ENCODE measurements around the gene MYH9.

Gene MYH9

DNA sequence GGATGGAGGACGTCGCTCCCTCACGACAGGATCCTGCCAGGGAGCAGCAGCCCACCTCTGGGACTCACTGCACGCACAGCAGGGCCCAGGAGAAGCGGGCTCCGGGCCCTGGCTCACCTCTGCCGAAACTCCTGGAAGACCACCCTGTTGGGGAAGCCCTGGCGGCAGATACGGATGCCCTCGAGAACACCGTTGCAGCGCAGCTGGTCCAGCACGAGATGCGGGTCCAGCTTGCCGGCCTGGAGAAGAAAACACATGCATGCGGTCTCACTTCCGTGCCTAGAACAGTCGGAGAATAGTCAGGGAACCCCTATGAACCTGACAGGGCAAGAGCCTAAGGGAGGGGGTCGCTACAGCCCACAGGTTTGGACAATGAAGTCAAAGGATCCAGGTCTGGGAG, 82.0 kb downstream of the MYH9 start:
- Histone ChIP-seq H3K4me3 (ENCODE audit: low read depth, low read length) (no peak overlapping the region), H3K27me3 (ENCODE audit: insufficient read depth, low read depth, severe bottlenecking) (no peaks in the 10 kb centered on the region), H3K36me3 (peaks cover 78% of the 10 kb centered on the region), H3K27ac (no peak overlapping the region), H3K9me3 (ENCODE audit: severe bottlenecking) (no peaks in the 10 kb centered on the region)
- TF ChIP-seq CTCF (IDR thresholded peaks at IDR 0.05; ENCODE audit: low read depth, low read length), result no peak
- no peak for DNase-seq

DNA sequence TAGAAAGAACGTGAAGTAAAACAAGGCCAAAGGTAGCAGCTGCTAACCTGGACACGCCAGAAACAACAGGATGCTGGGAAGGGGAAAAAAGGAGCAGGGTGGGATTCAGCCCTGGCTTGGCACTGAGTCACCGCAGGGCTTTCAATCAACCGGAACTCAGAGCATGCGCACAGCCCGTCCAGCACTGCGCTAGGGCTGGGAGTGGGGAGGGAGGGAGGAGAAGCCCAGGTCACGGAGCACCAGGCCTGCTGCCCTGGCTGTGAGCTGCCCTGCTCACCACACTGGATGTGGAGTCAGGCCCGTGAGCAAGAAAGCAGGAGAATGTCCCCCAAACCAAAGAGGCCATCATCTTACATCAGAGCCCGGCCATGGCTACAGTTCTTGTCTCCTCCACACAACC, 83.3 kb downstream of the MYH9 start:
- Histone ChIP-seq H3K9me3 (ENCODE audit: severe bottlenecking) (no peaks in the 10 kb centered on the region), H3K36me3 (peaks cover 81% of the 10 kb centered on the region), H3K27me3 (ENCODE audit: insufficient read depth, low read depth, severe bottlenecking) (no peaks in the 10 kb centered on the region), H3K27ac (no peak overlapping the region), H3K4me3 (ENCODE audit: low read depth, low read length) (no peak overlapping the region)
- TF ChIP-seq CTCF (IDR thresholded peaks at IDR 0.05; ENCODE audit: low read depth, low read length), result no peak
- no peak for DNase-seq

DNA sequence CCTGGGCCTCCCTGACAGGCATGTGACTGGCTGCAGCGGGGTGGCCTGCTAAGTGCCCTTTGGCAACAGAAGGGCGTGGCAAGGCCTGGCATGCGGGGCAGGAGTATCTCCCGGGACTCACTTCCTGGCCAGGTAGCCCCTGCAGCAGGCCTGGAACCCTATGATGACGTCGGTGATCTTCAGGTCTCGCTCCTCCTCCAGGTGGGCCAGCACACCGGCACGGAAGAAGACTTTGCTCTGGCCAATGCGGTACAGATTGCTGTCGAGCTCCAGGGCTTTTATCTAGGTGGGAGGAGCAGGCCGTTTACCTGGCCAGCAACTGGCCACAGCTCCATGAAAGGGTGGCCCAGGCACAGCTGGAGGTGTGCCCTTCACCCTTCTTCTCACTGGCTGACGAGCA, 83.9 kb downstream of the MYH9 start:
- no peak for DNase-seq
- Histone ChIP-seq H3K27ac (no peak overlapping the region), H3K9me3 (ENCODE audit: severe bottlenecking) (no peaks in the 10 kb centered on the region), H3K27me3 (ENCODE audit: insufficient read depth, low read depth, severe bottlenecking) (no peaks in the 10 kb centered on the region), H3K4me3 (ENCODE audit: low read depth, low read length) (no peak overlapping the region), H3K36me3 (peaks cover 80% of the 10 kb centered on the region)
- TF ChIP-seq CTCF (IDR thresholded peaks at IDR 0.05; ENCODE audit: low read depth, low read length), result no peak

DNA sequence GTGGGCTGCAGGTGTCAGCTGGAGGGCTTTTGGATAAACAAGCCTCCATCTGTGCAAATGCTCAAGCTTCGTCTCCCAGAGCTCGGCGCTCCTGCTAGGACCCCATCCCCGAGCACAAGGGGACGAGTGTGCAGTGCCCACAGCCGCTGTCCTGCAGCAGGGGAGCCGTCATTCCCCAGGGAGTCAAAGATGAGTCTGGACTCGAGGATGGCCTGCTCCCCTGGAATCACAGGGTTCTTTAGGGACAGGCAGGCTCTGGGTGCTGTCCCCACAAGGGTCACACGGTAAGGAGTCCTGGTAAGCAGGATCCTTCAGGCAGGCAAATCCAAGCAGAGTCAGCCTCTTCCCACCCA, 84.7 kb downstream of the MYH9 start:
- peaks cover 81% of the 10 kb centered on the region for H3K36me3 ChIP-seq
- TF ChIP-seq CTCF (IDR thresholded peaks at IDR 0.05; ENCODE audit: low read depth, low read length), result no peak
- H3K9me3 ChIP-seq (ENCODE audit: severe bottlenecking), result no peaks in the 10 kb centered on the region
- no peaks in the 10 kb centered on the region for H3K27me3 ChIP-seq (ENCODE audit: insufficient read depth, low read depth, severe bottlenecking)
- H3K27ac ChIP-seq, result no peak overlapping the region
- no peak overlapping the region for H3K4me3 ChIP-seq (ENCODE audit: low read depth, low read length)
- DNase-seq, result no peak

DNA sequence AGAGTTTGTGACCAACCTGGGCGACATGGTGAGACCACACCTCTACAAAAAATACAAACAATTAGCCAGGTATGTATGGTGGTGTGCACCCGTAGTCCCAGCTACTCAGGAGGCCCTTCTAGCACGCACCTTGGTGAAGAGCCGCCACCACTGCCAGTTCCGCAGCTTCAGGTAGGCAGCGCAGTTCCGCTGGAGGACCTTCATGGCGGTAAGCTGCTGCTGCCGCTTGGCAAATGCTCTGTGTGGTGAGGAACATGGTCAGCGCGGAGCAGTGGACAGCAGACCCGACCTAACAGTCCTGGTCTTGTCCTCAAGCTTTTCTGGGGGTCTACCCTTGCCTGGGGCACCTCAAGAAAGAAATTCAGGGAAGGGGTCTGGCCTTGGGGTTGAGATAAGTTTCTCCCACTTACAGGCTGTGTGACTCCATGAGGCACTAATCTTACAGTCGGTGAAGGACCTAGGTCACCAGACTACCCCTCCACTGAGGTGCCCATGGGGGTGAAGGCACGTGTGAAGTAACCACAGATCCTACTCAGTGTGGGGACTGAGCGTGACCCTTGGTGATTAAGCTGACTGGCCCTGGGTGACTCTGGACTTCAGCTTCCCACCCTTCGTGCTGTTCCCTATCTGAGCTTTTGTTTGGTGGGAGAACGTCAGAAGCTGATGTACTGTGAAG, 85.2 kb downstream of the MYH9 start:
- no peak overlapping the region for H3K4me3 ChIP-seq (ENCODE audit: low read depth, low read length)
- DNase-seq, result no peak
- H3K27me3 ChIP-seq (ENCODE audit: insufficient read depth, low read depth, severe bottlenecking), result no peaks in the 10 kb centered on the region
- H3K9me3 ChIP-seq (ENCODE audit: severe bottlenecking), result no peaks in the 10 kb centered on the region
- no peak overlapping the region for H3K27ac ChIP-seq
- H3K36me3 ChIP-seq, result peaks cover 86% of the 10 kb centered on the region
- no peak for TF ChIP-seq CTCF (IDR thresholded peaks at IDR 0.05; ENCODE audit: low read depth, low read length)

- H3K36me3 ChIP-seq, result peaks cover 88% of the 10 kb centered on the region
- no peak overlapping the region for H3K27ac ChIP-seq
- H3K4me3 ChIP-seq (ENCODE audit: low read depth, low read length), result no peak overlapping the region
- TF ChIP-seq CTCF (IDR thresholded peaks at IDR 0.05; ENCODE audit: low read depth, low read length), result no peak
- DNase-seq, result no peak
- no peaks in the 10 kb centered on the region for H3K27me3 ChIP-seq (ENCODE audit: insufficient read depth, low read depth, severe bottlenecking)
- H3K9me3 ChIP-seq (ENCODE audit: severe bottlenecking), result no peaks in the 10 kb centered on the region
Measured at GRCh38 chr22:36301851-36302250, 85.9 kb downstream of the MYH9 start.

All from WERI-Rb-1 (cell line).